IPS-18c (cell line): ENCODE results near the gene SIRT7.
A peak's percentile ranks its signal among the peaks of the same experiment; 100 is the strongest.

Experiments
- H3K4me3 ChIP-seq: 2 replicates; pipeline ENCODE4 v1.7.0; 2013; ENCODE audit warnings: low read depth, mild to moderate bottlenecking, low read length, moderate library complexity; ENCODE audit not compliant: insufficient read depth
- H3K9me3 ChIP-seq: one replicate; pipeline ENCODE4 v1.6.1; 2013; ENCODE audit warnings: mild to moderate bottlenecking, low read length, moderate library complexity; ENCODE audit not compliant: control insufficient read depth, insufficient read depth

SIRT7 gene

GRCh38 chr17:81940538-81941483, 22.8 kb upstream of the SIRT7 start:
- Histone ChIP-seq H3K9me3 (no peaks in the 10 kb centered on the region), H3K4me3 (no peak overlapping the region)

GRCh38 chr17:81939881-81940385, 22.0 kb upstream of the SIRT7 start:
- Histone ChIP-seq H3K9me3 (no peaks in the 10 kb centered on the region), H3K4me3 (no peak overlapping the region)

- Histone ChIP-seq H3K9me3 (no peaks in the 10 kb centered on the region), H3K4me3 (no peak overlapping the region)
Measured at GRCh38 chr17:81939218-81939617, 21.2 kb upstream of the SIRT7 start.

- Histone ChIP-seq H3K9me3 (no peaks in the 10 kb centered on the region), H3K4me3 (no peak overlapping the region)
Measured at GRCh38 chr17:81935709-81936084, 17.7 kb upstream of the SIRT7 start.

- no peaks in the 10 kb centered on the region for H3K9me3 ChIP-seq
- no peak overlapping the region for H3K4me3 ChIP-seq
Measured at GRCh38 chr17:81934850-81935708, 17.1 kb upstream of the SIRT7 start.

GRCh38 chr17:81934098-81934757, 16.3 kb upstream of the SIRT7 start:
- no peak overlapping the region for H3K4me3 ChIP-seq
- H3K9me3 ChIP-seq: no peaks in the 10 kb centered on the region

GRCh38 chr17:81933178-81933699, 15.3 kb upstream of the SIRT7 start:
- Histone ChIP-seq H3K4me3 (no peak overlapping the region), H3K9me3 (no peaks in the 10 kb centered on the region)

GRCh38 chr17:81932333-81932983, 14.5 kb upstream of the SIRT7 start:
- Histone ChIP-seq H3K4me3 (no peak overlapping the region), H3K9me3 (no peaks in the 10 kb centered on the region)

- Histone ChIP-seq H3K4me3 (no peak overlapping the region), H3K9me3 (no peaks in the 10 kb centered on the region)
Measured at GRCh38 chr17:81931557-81932332, 13.8 kb upstream of the SIRT7 start.

- no peaks in the 10 kb centered on the region for H3K9me3 ChIP-seq
- H3K4me3 ChIP-seq: no peak overlapping the region
Measured at GRCh38 chr17:81931189-81931556, 13.2 kb upstream of the SIRT7 start.

GRCh38 chr17:81930142-81931125, 12.5 kb upstream of the SIRT7 start:
- Histone ChIP-seq H3K9me3 (no peaks in the 10 kb centered on the region), H3K4me3 (no peak overlapping the region)

GRCh38 chr17:81929253-81930141, 11.5 kb upstream of the SIRT7 start:
- H3K9me3 ChIP-seq: no peaks in the 10 kb centered on the region
- peak overlapping the region; percentile 73 for H3K4me3 ChIP-seq

- no peaks in the 10 kb centered on the region for H3K9me3 ChIP-seq
- peak overlapping the region; percentile 73 for H3K4me3 ChIP-seq
Measured at GRCh38 chr17:81928544-81929252, 10.7 kb upstream of the SIRT7 start.
